HG03108 (cell line): Measurements from ENCODE around the gene SLC16A3.

Source experiments
- ATAC-seq: cut with Tn5 transposase; IDR thresholded peaks from one replicate; pipeline ENCODE4 v1.9.1; 2021; ENCODE audit warnings: moderate library complexity; ENCODE audit not compliant: unreplicated experiment

The SLC16A3 gene

GRCh38 chr17:82221341-82221902, 7.4 kb upstream of the SLC16A3 start:
- no peak for ATAC-seq

- no peak for ATAC-seq
Measured at GRCh38 chr17:82222816-82223215, 6.0 kb upstream of the SLC16A3 start.

- no peak for ATAC-seq
Measured at GRCh38 chr17:82223517-82223916, 5.3 kb upstream of the SLC16A3 start.

DNA sequence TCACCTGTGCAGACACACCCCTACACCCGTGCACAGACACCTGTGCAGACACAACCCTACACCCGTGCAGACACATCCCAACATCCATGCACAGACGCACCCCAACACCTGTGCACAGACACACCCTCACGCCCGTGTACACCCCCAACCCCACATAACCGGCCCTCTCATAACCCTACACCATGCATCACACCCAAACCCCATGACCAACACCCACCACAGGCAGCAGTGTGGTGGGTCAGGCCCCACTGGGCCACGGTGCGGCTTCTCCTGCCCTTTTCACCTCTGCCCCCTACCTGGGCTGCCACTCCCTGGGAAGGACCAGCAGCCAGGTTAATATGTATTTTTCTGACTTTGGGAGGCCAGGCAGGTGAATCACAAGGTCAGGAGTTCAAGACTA, 4.2 kb upstream of the SLC16A3 start:
- ATAC-seq: no peak

DNA sequence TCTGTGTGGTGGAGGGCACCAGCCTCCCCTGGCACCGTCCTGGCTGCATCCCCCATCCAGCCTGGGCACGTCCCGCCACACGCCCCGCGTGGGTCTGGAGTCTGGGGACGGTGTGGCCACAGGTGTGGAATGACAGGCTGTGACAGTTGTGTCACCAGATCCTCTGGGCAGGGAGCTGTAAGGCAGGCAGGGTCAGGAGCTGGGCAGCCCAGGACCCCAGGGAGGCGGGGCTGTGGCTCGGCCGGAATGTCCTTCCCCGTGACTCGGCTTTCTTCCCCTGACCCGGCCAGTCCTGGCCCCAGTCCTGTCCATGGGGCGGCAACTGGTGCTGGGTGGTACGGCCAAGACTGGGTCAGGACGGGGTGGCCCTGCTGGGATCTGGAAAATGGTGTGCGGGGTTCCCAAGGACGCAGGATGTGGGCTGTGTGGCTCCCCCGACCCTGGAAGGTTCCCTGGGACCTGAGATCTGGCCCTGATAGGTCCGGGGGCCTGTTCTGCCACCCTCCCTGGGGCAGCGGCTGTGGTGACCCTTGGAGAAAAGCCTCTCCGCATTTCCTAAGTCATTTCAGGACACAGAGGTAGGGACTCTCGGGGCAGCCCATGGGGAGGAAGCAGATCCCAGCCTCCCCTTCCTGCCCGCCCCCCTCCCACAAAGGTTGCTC, 3.3 kb upstream of the SLC16A3 start:
- ATAC-seq: no peak

- ATAC-seq: no peak
Measured at GRCh38 chr17:82226146-82226808, 2.6 kb upstream of the SLC16A3 start.

GRCh38 chr17:82226809-82227628, 1.8 kb upstream of the SLC16A3 start:
- ATAC-seq: no peak

- ATAC-seq: no peak
Measured at GRCh38 chr17:82227629-82228277, 1.1 kb upstream of the SLC16A3 start.

GRCh38 chr17:82228278-82228841, 482 bp upstream of the SLC16A3 start:
- ATAC-seq: peak; percentile 37

- ATAC-seq: no peak
Measured at GRCh38 chr17:82229698-82230608, 1.1 kb downstream of the SLC16A3 start.

DNA sequence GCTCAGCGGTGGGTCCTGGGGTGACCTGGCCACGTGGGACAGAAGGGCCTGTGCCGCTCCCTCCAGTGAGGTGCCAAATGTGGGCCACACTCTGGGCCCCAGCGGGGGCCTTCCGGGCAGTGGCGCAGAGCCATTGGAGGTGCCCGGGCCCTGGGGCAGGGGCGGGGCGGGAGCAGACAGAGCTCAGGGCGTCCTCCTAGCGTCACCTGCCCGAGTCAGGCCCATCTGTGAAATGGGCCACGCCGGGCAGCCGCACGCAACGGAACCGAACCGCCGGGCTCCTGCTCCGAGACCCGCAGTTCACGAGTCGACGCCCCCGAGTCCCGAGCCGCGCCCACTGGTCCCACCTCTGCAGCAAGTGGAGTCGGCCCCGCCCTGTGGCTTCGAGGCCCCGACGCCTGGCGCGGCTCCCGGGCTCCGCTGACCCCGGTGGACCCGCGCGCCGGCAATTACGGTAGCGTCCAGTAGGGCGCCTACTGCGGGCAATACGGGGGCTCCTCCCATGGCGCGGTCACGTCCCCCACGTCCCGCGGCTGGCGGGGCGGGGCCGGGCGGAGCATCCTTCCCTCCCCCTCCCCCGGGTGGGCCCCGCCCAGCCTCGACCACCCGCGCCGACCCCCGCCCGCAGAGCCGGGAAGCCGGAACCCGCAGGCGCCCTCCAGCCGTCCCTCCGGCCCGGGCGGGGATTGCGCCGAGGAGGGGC, 1.9 kb downstream of the SLC16A3 start:
- peak; percentile 38 for ATAC-seq

DNA sequence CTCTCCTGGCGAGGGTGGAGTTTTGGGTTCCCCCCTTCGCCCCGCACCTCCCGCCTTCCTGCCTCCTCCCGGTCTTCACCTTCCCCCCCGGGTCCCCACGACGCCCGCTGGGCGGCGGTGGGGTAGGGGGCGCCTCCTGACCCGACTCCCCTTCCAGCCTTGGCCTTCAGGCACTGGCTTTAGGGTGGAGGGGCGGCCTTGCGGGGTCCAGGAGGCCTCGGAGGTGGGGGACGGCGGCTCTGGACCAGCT, 2.4 kb downstream of the SLC16A3 start:
- no peak for ATAC-seq

GRCh38 chr17:82231562-82232321, 2.9 kb downstream of the SLC16A3 start:
- ATAC-seq: no peak

GRCh38 chr17:82232322-82232820, 3.5 kb downstream of the SLC16A3 start:
- no peak for ATAC-seq

GRCh38 chr17:82232876-82233785, 4.3 kb downstream of the SLC16A3 start:
- ATAC-seq: no peak

DNA sequence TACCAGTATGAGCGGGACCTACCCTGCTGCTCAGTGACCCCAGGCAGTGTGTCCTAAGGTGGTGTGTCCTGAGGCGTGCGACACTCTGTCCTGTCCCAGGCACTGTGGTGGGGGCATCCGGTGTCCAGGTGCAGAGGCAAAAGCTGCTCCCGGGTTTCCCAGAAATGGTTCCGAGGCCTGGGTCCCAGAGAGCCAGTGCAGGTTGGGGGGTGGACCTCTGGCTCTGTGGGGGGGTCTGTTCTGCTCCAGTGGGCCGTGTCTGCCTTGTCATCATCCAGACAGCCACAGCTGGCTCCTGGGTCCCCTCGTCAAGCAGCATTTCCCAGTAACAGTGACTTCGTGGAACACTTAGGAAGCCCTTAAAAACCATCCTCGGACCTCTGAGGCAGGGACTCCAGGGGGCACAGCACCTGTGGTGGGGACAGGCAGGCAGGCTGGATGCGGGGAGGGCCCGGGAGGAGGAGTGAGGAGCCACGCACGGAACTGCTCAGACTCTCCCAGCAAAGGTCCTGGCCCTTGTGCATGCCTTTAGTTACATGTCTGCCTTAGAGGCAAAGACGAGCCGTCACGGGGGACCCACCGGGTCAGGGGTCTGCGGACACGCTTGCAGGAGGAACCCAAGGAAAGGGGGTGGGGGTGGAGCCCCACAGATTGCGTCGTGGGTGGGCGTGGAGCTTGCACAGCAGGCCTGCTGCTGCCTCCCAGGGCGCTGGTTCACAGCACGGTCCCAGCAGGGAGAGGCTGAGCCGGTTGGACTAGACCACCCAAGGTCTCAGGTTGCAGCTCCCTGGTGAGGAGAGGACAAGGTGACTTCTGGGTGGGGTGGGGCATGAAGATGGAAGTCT, 5.6 kb downstream of the SLC16A3 start:
- ATAC-seq: no peak
